A673 (cell line): Measurements from ENCODE around the gene IGLON5. TPM values are rescaled to one million over a fixed set of nuclear protein-coding genes. Genes with fewer than 3 reads are reported as not detected.

ENCODE experiments used
- BruUV-seq: library from RNA; stranded (reverse); fragments of 400-500 nt; replicated peaks from 2 replicates; lab custom pipeline; 2021; lab: Mats Ljungman, UMichigan
- CTCF ChIA-PET: fragments of 300-600 bp; sonication (Branson Sonifier 250); formaldehyde crosslinking; loops from one replicate; lab custom pipeline; 2022; ENCODE audit warnings: antibody characterized with exemption; lab: Charles Lee
- POLR2A ChIA-PET: fragments of 300-600 bp; sonication (Branson Sonifier 250); formaldehyde crosslinking; loops from one replicate; lab custom pipeline; 2022; ENCODE audit warnings: antibody characterized with exemption; ENCODE audit not compliant: low non-redundant PET; lab: Charles Lee
- DNase-seq: peaks from one replicate; pipeline ENCODE4 v3.0.0-alpha.2; 2015; ENCODE audit warnings: low spot score
- H3K27ac ChIP-seq: fragments of 200-600 bp; sonication (generic); 2 replicates; pipeline ENCODE4 v1.5.1; 2016; ENCODE audit warnings: mixed run types, low read depth, mild to moderate bottlenecking, mixed read lengths, antibody characterized with exemption, low read length; ENCODE audit not compliant: poor library complexity, severe bottlenecking
- H3K27me3 ChIP-seq: fragments of 200-600 bp; sonication (generic); replicated peaks from 2 replicates; pipeline ENCODE4 v1.6.1; 2017; ENCODE audit warnings: mixed run types, low read depth, mild to moderate bottlenecking, mixed read lengths, antibody characterized with exemption, low read length; ENCODE audit not compliant: insufficient read depth, poor library complexity
- H3K36me3 ChIP-seq: fragments of 200-600 bp; sonication (generic); 2 replicates; pipeline ENCODE4 v1.6.1; 2016; ENCODE audit warnings: mixed run types, mild to moderate bottlenecking, mixed read lengths, antibody characterized with exemption, low read length; ENCODE audit not compliant: insufficient read depth, poor library complexity, severe bottlenecking
- H3K4me1 ChIP-seq: fragments of 200-600 bp; sonication (generic); 2 replicates; pipeline ENCODE4 v1.6.1; 2017; ENCODE audit warnings: mixed run types, mild to moderate bottlenecking, mixed read lengths, antibody characterized with exemption, low read length; ENCODE audit not compliant: insufficient read depth, poor library complexity, severe bottlenecking
- H3K4me3 ChIP-seq: fragments of 200-600 bp; sonication (generic); 2 replicates; pipeline ENCODE4 v1.5.1; 2016; ENCODE audit warnings: low read depth, mixed run types, mild to moderate bottlenecking, mixed read lengths, low read length; ENCODE audit not compliant: poor library complexity, severe bottlenecking
- H3K9me3 ChIP-seq: fragments of 200-600 bp; sonication (generic); 2 replicates; pipeline ENCODE4 v1.6.1; 2016; ENCODE audit warnings: mixed run types, low read depth, mild to moderate bottlenecking, mixed read lengths, antibody characterized with exemption, low read length; ENCODE audit not compliant: poor library complexity, severe bottlenecking
- CTCF ChIP-seq: fragments of 300-800, 200-600 bp; sonication (generic); conservative IDR thresholded peaks from 2 replicates; pipeline ENCODE4 v1.5.1; 2017; ENCODE audit warnings: low read depth, mild to moderate bottlenecking, antibody characterized with exemption, low read length, moderate library complexity, mixed read lengths
- EZH2 ChIP-seq: fragments of 200-600 bp; sonication (generic); IDR thresholded peaks from 2 replicates; pipeline ENCODE4 v1.6.1; 2017; ENCODE audit warnings: borderline replicate concordance, low read depth, mild to moderate bottlenecking, mixed read lengths, antibody characterized with exemption, low read length; ENCODE audit not compliant: poor library complexity, severe bottlenecking
- intact Hi-C: fragments of 100-400 bp; cut with micrococcal nuclease; formaldehyde crosslinking; loops from one replicate; pipeline ENCODE4 v1.10.0; 2022; ENCODE audit not compliant: unreplicated experiment
- total RNA-seq: library from RNA; stranded (reverse); gene quantifications from 2 replicates; pipeline ENCODE4 v1.2.3, GENCODE V29; 2021

The IGLON5 gene
- total RNA-seq, 1 experiment from 2014 or later = 0.39 TPM

- intact Hi-C loops = no loop called here
- CTCF ChIA-PET = no interaction called here
- DNase-seq = no peak
Measured at GRCh38 chr19:51351266-51351990, 40.0 kb downstream of the IGLON5 start.

GRCh38 chr19:51352783-51353360, 41.4 kb downstream of the IGLON5 start:
- TF ChIP-seq CTCF = no peak
- TF ChIP-seq EZH2 = no peak
- H3K27me3 ChIP-seq = no peaks in the 10 kb centered on the region
- CTCF ChIA-PET = no interaction called here
- peaks cover 4% of the 10 kb centered on the region for H3K36me3 ChIP-seq
- no peaks in the 10 kb centered on the region for H3K9me3 ChIP-seq
- no peak overlapping the region for H3K27ac ChIP-seq
- POLR2A ChIA-PET = no interaction called here
- no peaks in the 10 kb centered on the region for H3K4me1 ChIP-seq
- no peak for DNase-seq
- no peak overlapping the region for H3K4me3 ChIP-seq
- BruUV-seq = no TSS peak
- intact Hi-C loops = no loop called here

More at GRCh38 chr19:51351266-51351990, 40.0 kb downstream of the IGLON5 start:
- no peak for TF ChIP-seq EZH2
- Histone ChIP-seq H3K9me3 (no peaks in the 10 kb centered on the region), H3K27me3 (no peaks in the 10 kb centered on the region), H3K27ac (no peak overlapping the region), H3K36me3 (peaks cover 4% of the 10 kb centered on the region), H3K4me3 (no peak overlapping the region), H3K4me1 (no peaks in the 10 kb centered on the region)
- BruUV-seq = no TSS peak
- POLR2A ChIA-PET = no interaction called here

GRCh38 chr19:51354103-51354741, 42.8 kb downstream of the IGLON5 start:
- Histone ChIP-seq H3K4me3 (no peak overlapping the region), H3K27me3 (no peaks in the 10 kb centered on the region), H3K9me3 (no peaks in the 10 kb centered on the region), H3K4me1 (no peaks in the 10 kb centered on the region), H3K36me3 (peaks cover 4% of the 10 kb centered on the region), H3K27ac (no peak overlapping the region)
- no TSS peak for BruUV-seq
- ChIA-PET POLR2A (no interaction called here), CTCF (no interaction called here)
- intact Hi-C loops = no loop called here
- TF ChIP-seq EZH2 (no peak), CTCF (no peak)
- DNase-seq = no peak
